GM10266 (cell line): ENCODE measurements around the gene LITAFD.

Experiments
- DNase-seq: peaks from one replicate; pipeline ENCODE4 v3.0.0; 2012; ENCODE audit errors: extremely low spot score
- TF ChIP-seq, protein P1 (sequence below): IDR thresholded peaks from 2 replicates; pipeline ENCODE4 v1.5.1; 2012; ENCODE audit warnings: mild to moderate bottlenecking, low read depth; ENCODE audit not compliant: control insufficient read depth, insufficient read depth; ENCODE audit errors: missing control alignments

Gene LITAFD

GRCh38 chr16:8859913-8860881 lies 22.0 kb upstream of the LITAFD start:
- TF ChIP-seq, protein P1, sequence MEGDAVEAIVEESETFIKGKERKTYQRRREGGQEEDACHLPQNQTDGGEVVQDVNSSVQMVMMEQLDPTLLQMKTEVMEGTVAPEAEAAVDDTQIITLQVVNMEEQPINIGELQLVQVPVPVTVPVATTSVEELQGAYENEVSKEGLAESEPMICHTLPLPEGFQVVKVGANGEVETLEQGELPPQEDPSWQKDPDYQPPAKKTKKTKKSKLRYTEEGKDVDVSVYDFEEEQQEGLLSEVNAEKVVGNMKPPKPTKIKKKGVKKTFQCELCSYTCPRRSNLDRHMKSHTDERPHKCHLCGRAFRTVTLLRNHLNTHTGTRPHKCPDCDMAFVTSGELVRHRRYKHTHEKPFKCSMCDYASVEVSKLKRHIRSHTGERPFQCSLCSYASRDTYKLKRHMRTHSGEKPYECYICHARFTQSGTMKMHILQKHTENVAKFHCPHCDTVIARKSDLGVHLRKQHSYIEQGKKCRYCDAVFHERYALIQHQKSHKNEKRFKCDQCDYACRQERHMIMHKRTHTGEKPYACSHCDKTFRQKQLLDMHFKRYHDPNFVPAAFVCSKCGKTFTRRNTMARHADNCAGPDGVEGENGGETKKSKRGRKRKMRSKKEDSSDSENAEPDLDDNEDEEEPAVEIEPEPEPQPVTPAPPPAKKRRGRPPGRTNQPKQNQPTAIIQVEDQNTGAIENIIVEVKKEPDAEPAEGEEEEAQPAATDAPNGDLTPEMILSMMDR: no peak
- no peak for DNase-seq

DNA sequence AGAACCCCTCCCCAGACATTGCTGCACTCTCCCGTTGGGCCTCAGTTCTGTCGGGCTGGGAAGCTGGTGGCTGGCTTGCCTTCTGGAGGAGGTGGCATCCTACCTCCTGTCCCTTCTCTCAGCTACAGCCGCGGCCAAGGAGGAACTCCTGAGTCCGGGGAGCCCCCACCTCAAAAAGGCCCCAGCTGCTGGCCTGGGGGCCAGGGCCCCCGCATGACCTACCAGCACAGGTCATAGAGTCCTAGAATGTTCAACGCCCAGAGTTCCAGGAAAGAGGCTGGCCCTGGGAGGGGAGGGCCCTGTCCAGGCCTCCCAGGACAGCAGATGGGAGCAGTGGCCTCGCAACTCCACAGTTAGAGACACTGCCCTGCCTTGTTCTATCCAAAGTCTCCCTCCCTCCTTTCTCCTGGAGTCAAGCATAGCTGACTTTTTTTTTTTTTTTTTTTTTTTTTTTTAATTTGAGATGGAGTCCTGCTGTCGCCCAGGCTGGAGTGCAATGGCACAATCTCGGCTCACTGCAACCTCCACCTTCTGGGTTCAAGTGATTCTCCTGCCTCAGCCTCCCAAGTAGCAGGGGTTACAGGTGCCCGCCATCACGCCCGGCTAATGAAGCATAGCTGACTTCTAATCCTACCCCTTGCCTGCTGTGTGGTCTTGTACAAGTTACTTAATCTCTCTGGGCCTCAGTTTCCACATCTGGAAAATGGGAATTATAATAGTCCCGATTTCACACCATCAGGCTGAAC lies 20.4 kb upstream of the LITAFD start:
- TF ChIP-seq, protein P1: no peak
- no peak for DNase-seq

- no peak for DNase-seq
- TF ChIP-seq, protein P1: no peak
Observed at GRCh38 chr16:8862309-8863130, 19.6 kb upstream of the LITAFD start.

DNA sequence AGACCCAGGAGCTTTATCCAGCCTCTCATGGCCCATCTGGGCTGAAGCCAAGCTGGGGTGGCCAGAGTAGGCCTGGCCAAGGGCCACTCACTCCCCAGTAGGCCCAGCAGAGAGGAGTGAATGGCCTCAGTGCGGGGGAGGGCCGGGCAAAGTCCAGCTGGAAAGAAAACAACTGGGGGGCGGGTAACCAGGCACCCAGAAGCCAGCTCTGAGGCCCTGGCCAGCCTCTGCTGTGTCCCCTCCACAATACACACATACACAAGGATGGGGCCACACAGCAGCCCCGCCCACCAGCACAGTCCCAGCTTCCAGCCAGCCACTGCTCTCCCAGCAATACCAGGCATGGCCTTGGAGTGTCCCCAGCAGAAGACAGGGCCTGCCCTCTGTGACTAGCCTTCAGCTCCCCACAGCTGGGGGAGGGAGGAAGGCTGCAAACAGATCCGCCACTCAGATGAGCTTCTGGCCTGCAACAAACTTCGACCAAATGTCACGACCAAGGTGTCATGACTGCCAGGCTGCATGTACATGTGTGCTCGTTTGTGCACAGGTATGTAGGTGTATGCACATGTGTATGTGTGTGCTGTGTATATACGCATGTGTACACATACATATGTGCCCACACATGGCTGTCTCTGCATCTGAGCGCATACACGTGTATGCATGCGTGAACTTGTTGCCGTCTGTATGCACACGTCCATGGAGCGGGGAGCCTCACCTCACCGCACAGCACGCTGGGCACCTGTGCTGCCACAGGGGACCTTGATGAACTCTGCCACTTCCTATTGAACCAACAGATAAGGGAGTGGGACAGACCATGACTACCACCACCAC lies 18.3 kb upstream of the LITAFD start:
- DNase-seq: no peak
- TF ChIP-seq, protein P1: no peak

- TF ChIP-seq, protein P1: no peak
Observed at GRCh38 chr16:8864480-8865110, 17.6 kb upstream of the LITAFD start.

GRCh38 chr16:8865145-8865882 lies 16.8 kb upstream of the LITAFD start:
- DNase-seq: no peak
- TF ChIP-seq, protein P1: no peak

More at GRCh38 chr16:8864480-8865110, 17.6 kb upstream of the LITAFD start:
- DNase-seq: no peak
